Measurements from ENCODE around the gene TTC7B. TPM values are rescaled to one million over a fixed set of nuclear protein-coding genes. Genes with fewer than 3 reads are reported as not detected.

The TTC7B gene
- total and polyA plus RNA-seq, 2 of the 13 experiments (the other 11 are each of a cell fraction or from before 2014, with no cell fraction given), result 1.3 to 3.2 TPM

GRCh38 chr14:90627478-90627877, 188.8 kb downstream of the TTC7B start:
- WGBS (ENCODE audit: low lambda C conversion rate), result 49% methylated on average over 9 of the region's 9 CpGs
- in situ Hi-C loops (cut with HindIII; ENCODE audit: extremely low pct_ligation_motif_present, low pct_unique_long_range_greater_than_20kb), result no loop called here
- Histone ChIP-seq H3K79me2 (ENCODE audit: insufficient read depth, low read length) (no peaks in the 10 kb centered on the region), H3K27ac (ENCODE audit: extremely low read length, insufficient read depth, low read length) (no peak overlapping the region), H3K4me2 (ENCODE audit: low read depth, low read length) (no peak overlapping the region), H3K4me1 (ENCODE audit: insufficient read depth, low read length) (peaks cover 19% of the 10 kb centered on the region), H2AFZ (ENCODE audit: low read length) (no peak overlapping the region), H3K27me3 (ENCODE audit: control insufficient read depth in 1 of 2, insufficient read depth in 2 of 2, low read length in 2 of 2) (no peaks in the 10 kb centered on the region), H4K20me1 (ENCODE audit: insufficient read depth, low read length) (no peaks in the 10 kb centered on the region), H3K9ac (ENCODE audit: insufficient read depth, low read depth, low read length) (no peak overlapping the region), H3K36me3 (replicated peaks in 1 of 2; ENCODE audit: control insufficient read depth in 1 of 2, insufficient read depth in 2 of 2, low read length in 2 of 2) (no peaks in the 10 kb centered on the region), H3K9me3 (ENCODE audit: low read length) (no peaks in the 10 kb centered on the region), H3K4me3 (replicated peaks in 1 of 3; ENCODE audit: insufficient read depth in 1 of 3, low read depth in 2 of 3, low read length in 3 of 3) (no peak overlapping the region)
- BruUV-seq (replicated peaks), result no TSS peak
- DNase-seq (ENCODE audit: low spot score), result no peak
- POLR2A ChIA-PET, result no interaction called here
- no peak for FAIRE-seq
- TF ChIP-seq RERE (CRISPR knock-in tag; IDR thresholded peaks at IDR 0.05; ENCODE audit: low read depth) (no peak), PATZ1 (CRISPR knock-in tag; IDR thresholded peaks at IDR 0.05) (no peak), PHF21A (CRISPR knock-in tag; IDR thresholded peaks at IDR 0.05) (no peak), HMGXB3 (CRISPR knock-in tag; IDR thresholded peaks at IDR 0.05; ENCODE audit: borderline replicate concordance) (no peak), PAF1 (CRISPR knock-in tag; IDR thresholded peaks at IDR 0.05) (no peak), BRD4 (CRISPR knock-in tag; IDR thresholded peaks at IDR 0.05) (no peak), HNF1A (IDR thresholded peaks at IDR 0.05; ENCODE audit: low read depth) (no peak), HNF1A (CRISPR knock-in tag; IDR thresholded peaks at IDR 0.05; ENCODE audit: borderline replicate concordance) (no peak)
- ATAC-seq, result no peak
- intact Hi-C loops (cut with micrococcal nuclease; ENCODE audit: unreplicated experiment), result no loop called here
- CTCF ChIA-PET (ENCODE audit: low intra/inter-chr PET ratio, low total read pairs), result no interaction called here
